ENCODE measurements around the gene BCL7A. TPM values are rescaled to one million over a fixed set of nuclear protein-coding genes. Genes with fewer than 3 reads are reported as not detected.

Gene BCL7A
- total and polyA plus RNA-seq, 9 of the 15 experiments (the other 6 are each of a cell fraction or from before 2014, with no cell fraction given): 0.25 to 21.9 (median 14.9) TPM

DNA sequence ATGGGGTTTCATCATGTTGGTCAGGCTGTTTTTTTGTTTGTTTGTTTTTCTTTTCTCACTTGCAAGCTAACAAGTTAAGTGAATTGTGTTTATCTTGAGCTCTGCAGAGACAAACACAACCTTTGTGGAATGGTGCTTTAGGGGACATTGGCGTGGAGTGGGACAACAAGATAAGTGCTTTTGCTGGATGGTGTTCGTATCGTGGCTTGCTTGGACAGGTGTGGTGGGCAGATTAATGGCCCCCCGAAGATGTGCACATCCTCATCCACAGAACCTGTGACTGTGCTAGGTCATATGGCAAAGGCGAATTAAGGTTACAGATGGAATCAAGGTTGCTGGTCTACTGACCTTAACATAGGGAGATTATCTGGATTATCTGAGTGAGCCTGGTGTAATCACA lies 63.9 kb downstream of the BCL7A start (continued):
- TF ChIP-seq ZC3H8 (IDR thresholded peaks at IDR 0.05) (no peak), HNRNPLL (IDR thresholded peaks at IDR 0.05; ENCODE audit: low read depth, low read length, poor library complexity, severe bottlenecking) (no peak), DMBX1 (CRISPR knock-in tag; IDR thresholded peaks at IDR 0.05; ENCODE audit: borderline replicate concordance) (no peak), SRSF3 (IDR thresholded peaks at IDR 0.05; ENCODE audit: insufficient read depth, low read length) (no peak), PRPF4 (IDR thresholded peaks at IDR 0.05; ENCODE audit: insufficient read depth, low read depth, low read length, poor library complexity, severe bottlenecking) (no peak), GATA2 (CRISPR knock-in tag; IDR thresholded peaks at IDR 0.05) (0 out of 2 replicates have a peak, but pooled peaks have one; percentile 14), CBX2 (IDR thresholded peaks at IDR 0.05; ENCODE audit: insufficient read depth, low read length, poor library complexity, severe bottlenecking) (no peak), DPF2 (IDR thresholded peaks at IDR 0.05) (peak; percentile 55; the same call in 1 of the 2 replicates), ETV6 (IDR thresholded peaks at IDR 0.05; ENCODE audit: borderline replicate concordance in 1 of 2, low read depth in 2 of 2, low read length in 1 of 2) (no peak), ETV6 (CRISPR knock-in tag; IDR thresholded peaks at IDR 0.05; ENCODE audit: borderline replicate concordance) (no peak), TEAD2 (tag; IDR thresholded peaks at IDR 0.05) (no peak), NCOR1 (IDR thresholded peaks at IDR 0.05) (peak; percentile 76), MTA2 (IDR thresholded peaks at IDR 0.05; ENCODE audit: low read depth) (peak; percentile 54), ZNF445 (CRISPR knock-in tag; IDR thresholded peaks at IDR 0.05; ENCODE audit: low read depth) (no peak), TRIM24 (IDR thresholded peaks at IDR 0.05) (peak in 1 of 2 experiments; percentile 50; a peak in 1 of 4 replicates), CEBPB (tag; IDR thresholded peaks at IDR 0.05) (no peak), MEF2A (IDR thresholded peaks at IDR 0.05; ENCODE audit: control insufficient read depth, low read depth, low read length) (no peak), NFYB (IDR thresholded peaks at IDR 0.05; ENCODE audit: extremely low read depth, insufficient read length) (no peak)
- TF ChIP-seq, protein P1, sequence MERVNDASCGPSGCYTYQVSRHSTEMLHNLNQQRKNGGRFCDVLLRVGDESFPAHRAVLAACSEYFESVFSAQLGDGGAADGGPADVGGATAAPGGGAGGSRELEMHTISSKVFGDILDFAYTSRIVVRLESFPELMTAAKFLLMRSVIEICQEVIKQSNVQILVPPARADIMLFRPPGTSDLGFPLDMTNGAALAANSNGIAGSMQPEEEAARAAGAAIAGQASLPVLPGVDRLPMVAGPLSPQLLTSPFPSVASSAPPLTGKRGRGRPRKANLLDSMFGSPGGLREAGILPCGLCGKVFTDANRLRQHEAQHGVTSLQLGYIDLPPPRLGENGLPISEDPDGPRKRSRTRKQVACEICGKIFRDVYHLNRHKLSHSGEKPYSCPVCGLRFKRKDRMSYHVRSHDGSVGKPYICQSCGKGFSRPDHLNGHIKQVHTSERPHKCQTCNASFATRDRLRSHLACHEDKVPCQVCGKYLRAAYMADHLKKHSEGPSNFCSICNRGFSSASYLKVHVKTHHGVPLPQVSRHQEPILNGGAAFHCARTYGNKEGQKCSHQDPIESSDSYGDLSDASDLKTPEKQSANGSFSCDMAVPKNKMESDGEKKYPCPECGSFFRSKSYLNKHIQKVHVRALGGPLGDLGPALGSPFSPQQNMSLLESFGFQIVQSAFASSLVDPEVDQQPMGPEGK (CRISPR knock-in tag; IDR thresholded peaks at IDR 0.05; ENCODE audit: borderline replicate concordance): no peak
- TF ChIP-seq, protein P2, sequence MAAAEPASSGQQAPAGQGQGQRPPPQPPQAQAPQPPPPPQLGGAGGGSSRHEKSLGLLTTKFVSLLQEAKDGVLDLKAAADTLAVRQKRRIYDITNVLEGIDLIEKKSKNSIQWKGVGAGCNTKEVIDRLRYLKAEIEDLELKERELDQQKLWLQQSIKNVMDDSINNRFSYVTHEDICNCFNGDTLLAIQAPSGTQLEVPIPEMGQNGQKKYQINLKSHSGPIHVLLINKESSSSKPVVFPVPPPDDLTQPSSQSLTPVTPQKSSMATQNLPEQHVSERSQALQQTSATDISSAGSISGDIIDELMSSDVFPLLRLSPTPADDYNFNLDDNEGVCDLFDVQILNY (CRISPR knock-in tag; IDR thresholded peaks at IDR 0.05): no peak
- TF ChIP-seq, protein P3, sequence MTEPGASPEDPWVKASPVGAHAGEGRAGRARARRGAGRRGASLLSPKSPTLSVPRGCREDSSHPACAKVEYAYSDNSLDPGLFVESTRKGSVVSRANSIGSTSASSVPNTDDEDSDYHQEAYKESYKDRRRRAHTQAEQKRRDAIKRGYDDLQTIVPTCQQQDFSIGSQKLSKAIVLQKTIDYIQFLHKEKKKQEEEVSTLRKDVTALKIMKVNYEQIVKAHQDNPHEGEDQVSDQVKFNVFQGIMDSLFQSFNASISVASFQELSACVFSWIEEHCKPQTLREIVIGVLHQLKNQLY (CRISPR knock-in tag; conservative IDR thresholded peaks at IDR 0.05): no peak
- TF ChIP-seq, protein P4, sequence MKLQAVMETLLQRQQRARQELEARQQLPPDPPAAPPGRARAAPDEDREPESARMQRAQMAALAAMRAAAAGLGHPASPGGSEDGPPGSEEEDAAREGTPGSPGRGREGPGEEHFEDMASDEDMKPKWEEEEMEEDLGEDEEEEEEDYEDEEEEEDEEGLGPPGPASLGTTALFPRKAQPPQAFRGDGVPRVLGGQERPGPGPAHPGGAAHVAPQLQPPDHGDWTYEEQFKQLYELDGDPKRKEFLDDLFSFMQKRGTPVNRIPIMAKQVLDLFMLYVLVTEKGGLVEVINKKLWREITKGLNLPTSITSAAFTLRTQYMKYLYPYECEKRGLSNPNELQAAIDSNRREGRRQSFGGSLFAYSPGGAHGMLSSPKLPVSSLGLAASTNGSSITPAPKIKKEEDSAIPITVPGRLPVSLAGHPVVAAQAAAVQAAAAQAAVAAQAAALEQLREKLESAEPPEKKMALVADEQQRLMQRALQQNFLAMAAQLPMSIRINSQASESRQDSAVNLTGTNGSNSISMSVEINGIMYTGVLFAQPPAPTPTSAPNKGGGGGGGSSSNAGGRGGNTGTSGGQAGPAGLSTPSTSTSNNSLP (IDR thresholded peaks at IDR 0.05; ENCODE audit: borderline replicate concordance, low read depth, low read length): no peak
- TF ChIP-seq, protein P5, sequence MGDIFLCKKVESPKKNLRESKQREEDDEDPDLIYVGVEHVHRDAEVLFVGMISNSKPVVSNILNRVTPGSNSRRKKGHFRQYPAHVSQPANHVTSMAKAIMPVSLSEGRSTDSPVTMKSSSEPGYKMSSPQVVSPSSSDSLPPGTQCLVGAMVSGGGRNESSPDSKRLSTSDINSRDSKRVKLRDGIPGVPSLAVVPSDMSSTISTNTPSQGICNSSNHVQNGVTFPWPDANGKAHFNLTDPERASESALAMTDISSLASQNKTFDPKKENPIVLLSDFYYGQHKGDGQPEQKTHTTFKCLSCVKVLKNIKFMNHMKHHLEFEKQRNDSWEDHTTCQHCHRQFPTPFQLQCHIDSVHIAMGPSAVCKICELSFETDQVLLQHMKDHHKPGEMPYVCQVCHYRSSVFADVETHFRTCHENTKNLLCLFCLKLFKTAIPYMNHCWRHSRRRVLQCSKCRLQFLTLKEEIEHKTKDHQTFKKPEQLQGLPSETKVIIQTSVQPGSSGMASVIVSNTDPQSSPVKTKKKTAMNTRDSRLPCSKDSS (IDR thresholded peaks at IDR 0.05; ENCODE audit: low read depth, partially characterized antibody): no peak
